HEK293 (cell line): ENCODE measurements around the gene C11orf91.
"Not testable (repeated sequence)": the region's sequence is repeated elsewhere in the genome, so short reads cannot be mapped to it uniquely, and the experiment has no call there.

ENCODE experiments used
- CTCF ChIA-PET: fragments of 350-600 bp; formaldehyde crosslinking; extraction: SDS; loops from one replicate; lab custom pipeline; 2021; ENCODE audit warnings: antibody characterized with exemption; lab: Yijun Ruan, JAX
- POLR2A ChIA-PET: fragments of 300-600 bp; formaldehyde crosslinking; extraction: SDS; loops from one replicate; lab custom pipeline; 2020; ENCODE audit warnings: antibody characterized with exemption, inconsistent platforms; lab: Yijun Ruan, JAX
- H3K27ac ChIP-seq: fragments of 200-500 bp; sonication (Bioruptor generic); 2 replicates; pipeline ENCODE4 v1.5.1; 2014; ENCODE audit warnings: low read depth, low read length, control low read depth, inconsistent platforms; ENCODE audit errors: extremely low read depth
- H3K36me3 ChIP-seq, 2 experiments: fragments of 200-500 bp in 1 of 2; sonication (Bioruptor generic) in 1 of 2; 1 replicate in 1 of 2; 2 replicates in 1 of 2; pipeline ENCODE4 v1.5.1; 2014 to 2017; ENCODE audit warnings: inconsistent platforms in 2 of 2, low read length in 2 of 2; ENCODE audit not compliant: control insufficient read depth in 2 of 2, insufficient read depth in 1 of 2
- H3K4me1 ChIP-seq: fragments of 200-500 bp; sonication (Bioruptor generic); 2 replicates; pipeline ENCODE4 v1.5.1; 2014; ENCODE audit warnings: mild to moderate bottlenecking, low read length, inconsistent platforms; ENCODE audit not compliant: control insufficient read depth, insufficient read depth
- H3K4me3 ChIP-seq: 2 replicates; pipeline ENCODE4 v1.5.1; 2011; ENCODE audit warnings: low read depth, mild to moderate bottlenecking, control low read depth, low read length, moderate library complexity
- H3K9me3 ChIP-seq: fragments of 200-500 bp; sonication (Bioruptor generic); 2 replicates; pipeline ENCODE4 v1.5.1; 2014; ENCODE audit warnings: low read depth, low read length, inconsistent platforms; ENCODE audit not compliant: control insufficient read depth, insufficient read depth
- GLI4 ChIP-seq: fragments of 450-650 bp; formaldehyde crosslinking; IDR thresholded peaks from 2 replicates; pipeline ENCODE4 v1.5.1; 2016; ENCODE audit warnings: missing biosample characterization, missing genetic modification characterization
- GLIS1 ChIP-seq: fragments of 450-650 bp; formaldehyde crosslinking; IDR thresholded peaks from 2 replicates; pipeline ENCODE4 v1.5.1; 2016; ENCODE audit warnings: missing biosample characterization, missing genetic modification characterization
- HOXA7 ChIP-seq: sonication (generic); formaldehyde crosslinking; IDR thresholded peaks from 2 replicates; pipeline ENCODE4 v1.8.1; 2022; ENCODE audit warnings: missing genetic modification reagents, borderline replicate concordance
- IKZF3 ChIP-seq: fragments of 450-650 bp; IDR thresholded peaks from 2 replicates; pipeline ENCODE4 v1.5.0; 2018; ENCODE audit warnings: missing biosample characterization, mild to moderate bottlenecking, missing genetic modification characterization, moderate library complexity
- OVOL3 ChIP-seq: fragments of 450-650 bp; formaldehyde crosslinking; IDR thresholded peaks from 2 replicates; pipeline ENCODE4 v1.5.1; 2016; ENCODE audit warnings: missing biosample characterization, missing genetic modification characterization
- SP2 ChIP-seq: fragments of 450-650 bp; formaldehyde crosslinking; IDR thresholded peaks from 2 replicates; pipeline ENCODE4 v1.5.1; 2016; ENCODE audit warnings: missing biosample characterization, missing genetic modification characterization
- SP7 ChIP-seq: fragments of 450-650 bp; formaldehyde crosslinking; IDR thresholded peaks from 2 replicates; pipeline ENCODE4 v1.5.1; 2016; ENCODE audit warnings: missing biosample characterization, missing genetic modification characterization
- ZNF292 ChIP-seq: fragments of 450-650 bp; formaldehyde crosslinking; IDR thresholded peaks from 2 replicates; pipeline ENCODE4 v1.5.1; 2016; ENCODE audit warnings: low read depth, missing biosample characterization, missing genetic modification characterization, borderline replicate concordance
- ZNF302 ChIP-seq: fragments of 450-650 bp; formaldehyde crosslinking; IDR thresholded peaks from 2 replicates; pipeline ENCODE4 v1.5.1; 2016; ENCODE audit warnings: missing biosample characterization, missing genetic modification characterization, low read depth
- ZNF423 ChIP-seq: fragments of 450-650 bp; formaldehyde crosslinking; IDR thresholded peaks from 2 replicates; pipeline ENCODE4 v1.5.1; 2016; ENCODE audit warnings: missing biosample characterization, missing genetic modification characterization
- ZNF514 ChIP-seq: fragments of 450-650 bp; formaldehyde crosslinking; IDR thresholded peaks from 2 replicates; pipeline ENCODE4 v1.5.1; 2016; ENCODE audit warnings: missing biosample characterization, missing genetic modification characterization
- ZNF521 ChIP-seq: fragments of 450-650 bp; formaldehyde crosslinking; IDR thresholded peaks from 2 replicates; pipeline ENCODE4 v1.5.1; 2017; ENCODE audit warnings: missing biosample characterization, mild to moderate bottlenecking, missing genetic modification characterization
- ZNF549 ChIP-seq: fragments of 450-650 bp; IDR thresholded peaks from 2 replicates; pipeline ENCODE4 v1.5.1; 2018; ENCODE audit warnings: missing biosample characterization, missing genetic modification characterization, mild to moderate bottlenecking, inconsistent platforms, moderate library complexity
- ZNF571 ChIP-seq: fragments of 450-650 bp; formaldehyde crosslinking; IDR thresholded peaks from 2 replicates; pipeline ENCODE4 v1.5.0; 2017; ENCODE audit warnings: missing biosample characterization, missing genetic modification characterization
- ZNF791 ChIP-seq: fragments of 450-650 bp; formaldehyde crosslinking; IDR thresholded peaks from 2 replicates; pipeline ENCODE4 v1.5.1; 2016; ENCODE audit warnings: missing biosample characterization, missing genetic modification characterization
- TF ChIP-seq, protein P1 (sequence below): fragments of 450-650 bp; formaldehyde crosslinking; IDR thresholded peaks from 2 replicates; pipeline ENCODE4 v1.5.1; 2017; ENCODE audit warnings: missing biosample characterization, missing genetic modification characterization
- TF ChIP-seq, protein P2 (sequence below): fragments of 450-650 bp; formaldehyde crosslinking; IDR thresholded peaks from 2 replicates; pipeline ENCODE4 v1.5.1; 2016; ENCODE audit warnings: missing biosample characterization, missing genetic modification characterization
- TF ChIP-seq, protein P3 (sequence below): fragments of 450-650 bp; formaldehyde crosslinking; IDR thresholded peaks from 2 replicates; pipeline ENCODE4 v1.5.1; 2016; ENCODE audit warnings: missing biosample characterization, missing genetic modification characterization
- TF ChIP-seq, protein P4 (sequence below): fragments of 450-650 bp; formaldehyde crosslinking; optimal IDR thresholded peaks from 2 replicates; pipeline ENCODE3; 2016; ENCODE audit warnings: missing biosample characterization, mild to moderate bottlenecking, missing genetic modification characterization

Gene C11orf91

DNA sequence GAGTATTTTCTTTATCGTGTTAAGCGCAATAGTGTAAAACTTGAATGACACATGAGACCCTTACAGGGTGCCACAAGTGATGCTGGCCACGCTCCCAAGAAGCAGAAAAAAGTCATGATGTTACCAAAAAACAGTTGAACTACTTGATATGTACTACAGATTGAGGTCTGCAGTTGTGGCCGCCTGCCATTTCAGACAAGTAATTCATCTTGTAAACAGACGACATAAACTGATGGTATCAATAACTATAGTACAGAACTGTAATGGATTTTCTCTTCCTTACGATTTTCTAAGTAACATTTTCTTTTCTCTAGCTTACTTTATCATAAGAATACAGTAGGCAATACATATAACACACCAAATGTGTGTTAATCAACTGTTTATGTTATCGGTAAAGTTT lies 30.1 kb upstream of the C11orf91 start:
- H3K36me3 ChIP-seq: peaks cover 0 to 15% of the 10 kb centered on the region in 2 experiments; a peak in 1 of 3 replicates
- H3K4me3 ChIP-seq: no peak overlapping the region
- H3K4me1 ChIP-seq: no peaks in the 10 kb centered on the region
- TF ChIP-seq, protein P1, sequence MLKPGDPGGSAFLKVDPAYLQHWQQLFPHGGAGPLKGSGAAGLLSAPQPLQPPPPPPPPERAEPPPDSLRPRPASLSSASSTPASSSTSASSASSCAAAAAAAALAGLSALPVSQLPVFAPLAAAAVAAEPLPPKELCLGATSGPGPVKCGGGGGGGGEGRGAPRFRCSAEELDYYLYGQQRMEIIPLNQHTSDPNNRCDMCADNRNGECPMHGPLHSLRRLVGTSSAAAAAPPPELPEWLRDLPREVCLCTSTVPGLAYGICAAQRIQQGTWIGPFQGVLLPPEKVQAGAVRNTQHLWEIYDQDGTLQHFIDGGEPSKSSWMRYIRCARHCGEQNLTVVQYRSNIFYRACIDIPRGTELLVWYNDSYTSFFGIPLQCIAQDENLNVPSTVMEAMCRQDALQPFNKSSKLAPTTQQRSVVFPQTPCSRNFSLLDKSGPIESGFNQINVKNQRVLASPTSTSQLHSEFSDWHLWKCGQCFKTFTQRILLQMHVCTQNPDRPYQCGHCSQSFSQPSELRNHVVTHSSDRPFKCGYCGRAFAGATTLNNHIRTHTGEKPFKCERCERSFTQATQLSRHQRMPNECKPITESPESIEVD (tag by site-specific recombination): peak; percentile 68
- TF ChIP-seq ZNF292 (tag by site-specific recombination): no peak
- H3K9me3 ChIP-seq: no peaks in the 10 kb centered on the region
- ChIA-PET CTCF (no interaction called here), POLR2A (interaction anchor here (1.4 kb wide), 1 partner anchor 14 kb away, joined by 3 read pairs; no protein-coding TSS in a partner anchor)
- no peak overlapping the region for H3K27ac ChIP-seq

DNA sequence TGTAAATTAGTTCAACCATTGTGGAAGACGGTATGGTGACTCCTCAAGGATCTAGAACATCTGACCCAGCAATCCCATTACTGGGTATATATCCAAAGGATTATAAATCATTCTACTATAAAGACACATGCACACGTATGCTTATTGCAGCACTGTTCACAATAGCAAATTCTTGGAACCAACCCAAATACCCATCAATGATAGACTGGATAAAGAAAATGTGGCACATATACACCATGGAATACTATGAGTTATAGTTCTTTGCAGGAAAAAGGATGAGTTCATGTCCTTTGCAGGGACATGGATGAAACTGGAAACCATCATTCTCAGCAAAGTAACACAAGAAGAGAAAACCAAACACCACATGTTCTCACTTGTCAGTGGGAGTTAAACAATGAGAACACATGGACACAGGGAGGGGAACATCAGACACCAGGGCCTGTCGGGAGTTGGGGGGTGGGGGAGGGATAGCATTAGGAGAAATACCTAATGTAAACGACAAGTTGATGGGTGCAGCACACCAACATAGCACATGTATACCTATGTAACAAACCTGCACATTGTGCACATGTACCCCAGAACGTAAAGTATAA lies 28.5 kb upstream of the C11orf91 start:
- H3K4me3 ChIP-seq, CTCF ChIA-PET, POLR2A ChIA-PET, H3K27ac ChIP-seq, H3K4me1 ChIP-seq, H3K9me3 ChIP-seq: not testable (repeated sequence)
- H3K36me3 ChIP-seq: peaks cover 0 to 15% of the 10 kb centered on the region in 2 experiments; a peak in 1 of 3 replicates

DNA sequence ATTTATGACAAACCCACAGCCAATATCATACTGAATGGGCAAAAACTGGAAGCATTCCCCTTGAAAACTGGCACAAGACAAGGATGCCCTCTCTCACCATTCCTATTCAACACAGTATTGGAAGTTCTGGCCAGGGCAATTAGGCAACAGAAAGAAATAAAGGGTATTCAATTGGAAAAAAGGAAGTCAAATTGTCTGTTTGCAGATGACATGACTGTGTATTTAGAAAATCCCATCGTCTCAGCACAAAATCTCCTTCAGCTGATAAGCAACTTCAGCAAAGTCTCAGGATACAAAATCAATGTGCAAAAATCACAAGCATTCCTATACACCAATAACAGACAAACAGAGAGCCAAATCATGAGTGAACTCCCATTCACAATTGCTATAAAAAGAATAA lies 26.9 kb upstream of the C11orf91 start:
- H3K36me3 ChIP-seq, H3K4me3 ChIP-seq, POLR2A ChIA-PET, H3K27ac ChIP-seq, H3K4me1 ChIP-seq, H3K9me3 ChIP-seq: not testable (repeated sequence)
- CTCF ChIA-PET: interaction anchor here (0.6 to 2.2 kb wide), 4 partner anchors 9 to 342 kb away, joined by 3 to 6 read pairs (median 5); partner anchors contain the start of gene CD59

DNA sequence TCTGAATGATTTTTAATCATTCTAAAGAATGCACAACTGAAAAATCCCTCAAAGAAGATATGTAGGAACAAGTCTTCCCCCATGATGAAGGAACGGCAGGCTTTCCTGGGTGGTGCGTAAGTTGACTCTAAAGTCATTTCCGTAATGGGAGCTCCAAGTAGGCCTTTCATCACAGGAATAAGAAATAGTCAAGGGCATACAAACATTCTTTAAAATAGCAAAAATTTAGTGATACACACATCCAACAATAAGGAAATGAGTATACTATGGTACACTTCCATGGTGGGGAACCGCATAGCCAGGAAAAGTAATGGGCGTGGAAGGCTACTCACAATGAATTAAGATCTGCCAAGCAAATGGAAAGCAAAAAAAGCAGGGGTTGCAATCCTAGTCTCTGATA lies 24.9 kb upstream of the C11orf91 start:
- POLR2A ChIA-PET: interaction anchor here (2.5 kb wide), 1 partner anchor 11 kb away, joined by 15 read pairs; the partner anchor contains the start of gene CD59
- no peak for TF ChIP-seq IKZF3
- TF ChIP-seq ZNF521 (tag by site-specific recombination): no peak
- H3K4me1 ChIP-seq: peaks cover 4% of the 10 kb centered on the region
- CTCF ChIA-PET: no interaction called here
- H3K27ac ChIP-seq: no peak overlapping the region
- H3K4me3 ChIP-seq: no peak overlapping the region
- H3K36me3 ChIP-seq: peaks cover 0 to 22% of the 10 kb centered on the region in 2 experiments; a peak in 1 of 3 replicates
- no peaks in the 10 kb centered on the region for H3K9me3 ChIP-seq

DNA sequence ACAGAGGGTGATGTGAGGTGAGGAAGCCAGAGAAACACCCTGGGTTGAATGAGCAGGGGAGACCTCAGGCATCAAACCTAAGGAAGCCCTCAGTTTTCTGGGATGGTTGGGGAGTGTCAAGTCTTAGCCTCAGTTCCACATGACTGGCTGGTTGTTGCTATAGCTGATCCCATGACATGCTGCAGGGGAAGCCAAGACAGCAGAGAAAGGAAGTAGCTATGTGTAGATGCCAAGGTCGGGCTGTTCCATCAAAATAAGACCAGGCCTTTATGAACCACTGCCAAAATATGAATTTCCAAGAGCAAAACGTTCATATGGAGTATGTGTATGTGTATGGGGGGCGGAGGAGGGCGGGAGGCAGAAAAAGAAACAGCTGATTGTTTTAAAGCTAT lies 24.0 kb upstream of the C11orf91 start:
- Histone ChIP-seq H3K4me1 (peaks cover 4% of the 10 kb centered on the region), H3K9me3 (no peaks in the 10 kb centered on the region), H3K36me3 (peaks cover 0 to 29% of the 10 kb centered on the region in 2 experiments; a peak in 1 of 3 replicates), H3K27ac (no peak overlapping the region), H3K4me3 (no peak overlapping the region)
- ChIA-PET POLR2A (interaction anchor here (0.5 to 2.5 kb wide), 2 partner anchors 12 to 16 kb away, joined by 4 to 15 read pairs; partner anchors contain the start of gene CD59), CTCF (no interaction called here)
- TF ChIP-seq ZNF302 (tag by site-specific recombination) (no peak), SP7 (no peak), OVOL3 (no peak), ZNF791 (tag by site-specific recombination) (no peak), ZNF549 (no peak), HOXA7 (no peak), ZNF514 (no peak), ZNF571 (tag by site-specific recombination) (no peak), GLI4 (no peak), SP2 (tag by site-specific recombination) (no peak), ZNF423 (tag by site-specific recombination) (no peak), GLIS1 (no peak)
- TF ChIP-seq, protein P2, sequence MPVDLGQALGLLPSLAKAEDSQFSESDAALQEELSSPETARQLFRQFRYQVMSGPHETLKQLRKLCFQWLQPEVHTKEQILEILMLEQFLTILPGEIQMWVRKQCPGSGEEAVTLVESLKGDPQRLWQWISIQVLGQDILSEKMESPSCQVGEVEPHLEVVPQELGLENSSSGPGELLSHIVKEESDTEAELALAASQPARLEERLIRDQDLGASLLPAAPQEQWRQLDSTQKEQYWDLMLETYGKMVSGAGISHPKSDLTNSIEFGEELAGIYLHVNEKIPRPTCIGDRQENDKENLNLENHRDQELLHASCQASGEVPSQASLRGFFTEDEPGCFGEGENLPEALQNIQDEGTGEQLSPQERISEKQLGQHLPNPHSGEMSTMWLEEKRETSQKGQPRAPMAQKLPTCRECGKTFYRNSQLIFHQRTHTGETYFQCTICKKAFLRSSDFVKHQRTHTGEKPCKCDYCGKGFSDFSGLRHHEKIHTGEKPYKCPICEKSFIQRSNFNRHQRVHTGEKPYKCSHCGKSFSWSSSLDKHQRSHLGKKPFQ (tag by site-specific recombination): no peak
- TF ChIP-seq, protein P3, sequence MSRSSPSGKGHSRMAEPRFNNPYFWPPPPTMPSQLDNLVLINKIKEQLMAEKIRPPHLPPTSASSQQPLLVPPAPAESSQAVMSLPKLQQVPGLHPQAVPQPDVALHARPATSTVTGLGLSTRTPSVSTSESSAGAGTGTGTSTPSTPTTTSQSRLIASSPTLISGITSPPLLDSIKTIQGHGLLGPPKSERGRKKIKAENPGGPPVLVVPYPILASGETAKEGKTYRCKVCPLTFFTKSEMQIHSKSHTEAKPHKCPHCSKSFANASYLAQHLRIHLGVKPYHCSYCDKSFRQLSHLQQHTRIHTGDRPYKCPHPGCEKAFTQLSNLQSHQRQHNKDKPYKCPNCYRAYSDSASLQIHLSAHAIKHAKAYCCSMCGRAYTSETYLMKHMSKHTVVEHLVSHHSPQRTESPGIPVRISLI (tag by site-specific recombination): no peak
- TF ChIP-seq, protein P4, sequence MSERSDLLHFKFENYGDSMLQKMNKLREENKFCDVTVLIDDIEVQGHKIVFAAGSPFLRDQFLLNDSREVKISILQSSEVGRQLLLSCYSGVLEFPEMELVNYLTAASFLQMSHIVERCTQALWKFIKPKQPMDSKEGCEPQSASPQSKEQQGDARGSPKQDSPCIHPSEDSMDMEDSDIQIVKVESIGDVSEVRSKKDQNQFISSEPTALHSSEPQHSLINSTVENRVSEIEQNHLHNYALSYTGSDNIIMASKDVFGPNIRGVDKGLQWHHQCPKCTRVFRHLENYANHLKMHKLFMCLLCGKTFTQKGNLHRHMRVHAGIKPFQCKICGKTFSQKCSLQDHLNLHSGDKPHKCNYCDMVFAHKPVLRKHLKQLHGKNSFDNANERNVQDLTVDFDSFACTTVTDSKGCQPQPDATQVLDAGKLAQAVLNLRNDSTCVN: no peak
